Hematopoietic multipotent progenitor cell treated with erythropoietin and hydrocortisone succinate and interleukin-3 and kit ligand, for 4 days (in vitro differentiated cells): Measurements from ENCODE around the gene LRRC75A.
A peak's percentile ranks its signal among the peaks of the same experiment; 100 is the strongest.

Experiments used
- DNase-seq: peaks from one replicate; pipeline ENCODE4 v3.0.0-alpha.2; 2015

Gene LRRC75A

DNA sequence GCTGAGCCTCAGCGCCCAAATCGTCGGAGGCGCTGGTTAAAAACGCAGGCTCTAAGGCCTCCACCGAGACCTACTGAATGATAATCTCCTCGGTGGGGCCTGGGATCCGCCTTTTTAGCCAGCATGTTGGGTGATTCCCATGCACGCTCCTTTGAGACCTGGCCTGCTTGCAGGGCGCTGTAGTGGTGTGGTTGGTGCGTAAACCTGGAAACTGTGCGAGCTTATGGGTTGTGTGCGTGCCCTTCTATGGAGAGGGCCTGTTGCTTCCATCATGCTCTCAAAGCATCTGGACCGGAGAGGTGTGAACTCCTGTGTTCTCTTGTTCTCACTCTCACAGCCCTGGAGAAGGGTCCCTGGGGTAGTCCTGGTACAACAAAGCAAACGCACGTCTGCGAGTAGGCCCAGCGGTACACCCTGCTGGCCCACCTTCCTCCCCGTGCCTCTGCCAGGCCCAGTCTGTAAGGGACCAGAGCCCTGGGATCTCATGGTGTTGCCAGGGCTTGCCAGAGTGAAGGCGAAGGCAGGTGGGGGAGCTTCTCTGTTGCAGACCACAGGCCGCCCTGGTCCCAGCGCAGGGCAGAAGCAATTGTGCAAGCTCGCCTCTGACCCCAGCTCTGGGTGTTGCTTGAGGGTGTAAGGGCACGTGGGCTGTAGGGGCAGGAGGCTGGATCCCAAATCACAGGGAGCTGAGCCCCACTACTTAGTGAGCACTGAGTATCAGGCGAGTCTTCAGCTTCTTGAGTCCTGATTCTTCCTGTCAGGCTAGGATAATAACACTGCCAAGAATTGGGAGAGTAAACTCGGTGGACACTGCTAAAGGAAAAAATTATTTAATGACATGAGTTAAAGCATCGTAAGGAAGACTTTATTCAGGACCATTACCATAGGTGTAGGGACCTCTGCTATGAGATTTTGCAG is 879 bp upstream of the LRRC75A start:
- DNase-seq = no peak

DNA sequence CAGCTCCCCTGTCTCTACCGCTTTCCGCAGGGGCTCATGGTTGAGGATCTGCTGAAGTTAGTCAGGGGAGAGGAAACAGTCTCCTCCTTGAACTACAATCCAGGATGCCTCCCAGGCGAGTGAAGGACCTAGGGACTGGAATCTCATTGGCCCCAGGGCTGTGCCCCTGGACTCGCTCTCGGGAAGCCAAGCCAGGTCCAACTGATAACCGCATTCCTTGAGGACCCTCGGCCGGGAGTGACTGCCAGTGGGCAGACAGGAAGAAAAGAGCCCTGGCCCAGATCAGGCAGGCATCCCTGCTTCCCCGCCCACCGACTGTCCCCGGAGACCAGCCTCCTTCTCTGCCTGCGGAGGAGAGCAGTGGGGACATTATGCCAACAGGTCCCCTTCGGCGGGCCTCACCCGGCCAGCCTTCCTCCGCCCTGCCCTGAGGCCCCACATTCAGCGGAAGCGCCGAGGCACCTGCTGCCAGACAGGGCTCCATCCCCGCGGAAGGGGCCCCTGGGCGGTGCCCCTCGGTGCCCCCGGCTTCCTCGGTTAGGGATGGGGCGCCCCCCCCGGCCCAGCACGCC is 776 bp downstream of the LRRC75A start:
- DNase-seq = peak; percentile 41

DNA sequence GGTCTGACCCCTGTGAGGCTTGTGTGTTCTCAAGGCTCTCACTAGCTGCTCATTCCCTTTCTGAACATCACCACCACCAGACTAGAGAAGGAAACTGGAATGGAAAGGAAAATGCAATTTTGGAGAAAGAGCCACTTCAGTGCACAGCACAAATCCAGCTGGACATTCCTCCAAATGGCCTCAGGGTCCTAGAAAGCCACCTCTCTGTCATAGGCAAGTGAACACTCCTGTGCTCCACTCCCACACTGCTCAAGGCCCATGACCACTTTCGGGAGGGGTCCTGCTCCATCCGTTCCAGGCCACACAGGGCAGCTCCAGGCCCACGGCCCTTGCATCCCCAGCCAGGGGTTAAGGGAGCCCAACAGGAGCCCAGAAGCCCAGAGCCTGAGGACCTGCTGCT is 2.6 kb downstream of the LRRC75A start:
- no peak for DNase-seq

DNA sequence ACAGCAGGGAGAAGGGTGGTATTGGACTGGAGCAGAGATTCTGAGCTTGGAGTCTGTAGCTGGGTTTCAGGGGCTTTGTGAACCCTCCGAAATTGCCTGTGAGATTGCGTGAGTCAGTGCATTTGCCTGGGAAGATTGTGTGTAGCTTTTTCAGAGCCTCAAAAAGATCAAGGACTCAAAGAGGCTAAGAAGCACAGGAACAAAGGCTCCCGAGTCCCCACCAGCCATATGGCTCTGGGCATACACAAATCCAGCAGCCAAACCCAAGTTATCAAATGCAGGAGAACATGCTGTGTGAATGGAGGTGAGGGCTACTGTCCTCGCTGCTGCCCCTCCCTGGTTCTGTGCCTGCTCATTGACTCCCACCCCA is 3.0 kb downstream of the LRRC75A start:
- DNase-seq = no peak

DNA sequence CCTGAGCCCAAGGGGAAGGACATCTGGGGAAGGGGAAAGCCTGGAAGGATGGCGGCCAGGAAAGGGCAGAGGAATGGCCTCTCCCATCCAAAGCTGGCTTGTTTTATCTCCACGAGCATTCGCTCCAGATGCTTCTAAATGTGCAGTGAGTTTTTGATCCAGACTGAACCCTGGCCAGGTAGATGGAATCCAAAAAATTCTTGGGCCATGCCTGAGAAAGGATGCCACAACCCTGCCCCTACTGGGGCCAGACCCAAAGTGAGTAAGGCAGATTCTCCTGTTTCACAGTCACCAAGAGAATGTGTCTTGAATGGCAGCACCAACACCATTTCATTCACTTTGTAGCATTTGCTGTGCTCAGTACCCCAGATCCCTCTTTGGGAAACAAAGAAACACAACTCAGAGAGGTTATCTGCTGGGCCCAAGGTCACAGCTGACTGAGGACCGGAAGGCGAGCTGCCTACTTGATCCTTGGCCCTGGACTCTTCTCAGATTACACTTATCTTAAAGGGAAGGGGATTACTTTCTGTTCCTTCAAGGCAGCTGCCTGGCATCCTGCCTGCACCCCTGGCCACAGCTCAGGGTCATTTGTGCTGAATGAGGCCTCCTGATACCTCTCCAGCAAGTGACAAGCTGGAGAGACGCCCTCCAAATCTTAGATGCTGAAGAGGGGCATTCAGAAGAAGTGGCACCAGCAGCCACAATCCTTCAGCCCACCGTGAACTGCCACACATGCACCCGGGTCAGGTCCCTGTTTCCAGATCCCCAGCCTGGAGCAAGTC is 3.6 kb downstream of the LRRC75A start:
- DNase-seq = peak; percentile 41

DNA sequence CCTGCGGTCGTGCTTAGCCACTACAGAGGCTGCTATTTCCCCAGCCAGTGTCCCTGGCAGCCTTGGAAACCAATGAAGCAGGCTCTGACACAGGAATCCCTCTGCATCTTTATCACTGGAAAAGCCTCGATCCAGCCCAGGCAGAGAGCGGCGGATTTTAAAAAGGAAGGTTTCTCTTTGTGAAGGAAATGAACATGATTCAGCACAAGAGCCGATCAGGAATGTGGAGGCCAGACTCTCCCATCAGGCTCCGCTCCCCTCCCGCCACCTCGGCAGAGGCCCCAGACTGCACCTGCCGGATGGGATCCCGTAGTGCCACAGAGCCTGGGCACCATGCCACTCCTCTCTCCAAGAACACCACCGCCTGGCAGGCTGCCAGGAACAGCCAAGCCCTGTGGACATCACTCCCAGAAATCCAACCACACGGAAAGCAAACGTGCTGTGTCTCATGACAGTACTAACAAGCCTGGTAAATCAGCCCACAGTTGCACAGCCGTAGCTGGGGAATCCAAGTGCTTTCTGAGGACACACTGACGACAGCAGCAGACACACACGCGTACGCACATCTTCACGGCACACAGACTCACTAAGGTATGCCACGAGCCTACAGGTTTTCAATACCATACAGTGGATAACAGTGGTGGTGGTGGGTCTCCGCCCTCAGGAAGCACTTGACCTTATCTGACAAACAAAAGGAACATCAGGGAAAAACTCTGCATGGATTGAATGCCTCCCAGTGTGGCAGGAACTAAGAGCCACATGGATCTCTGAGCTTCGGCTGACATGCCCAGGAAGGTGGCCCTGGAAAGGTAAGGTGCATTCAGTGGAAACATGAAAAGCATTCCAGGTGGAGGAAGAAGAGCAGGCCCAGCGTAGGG is 5.4 kb downstream of the LRRC75A start:
- DNase-seq = no peak

DNA sequence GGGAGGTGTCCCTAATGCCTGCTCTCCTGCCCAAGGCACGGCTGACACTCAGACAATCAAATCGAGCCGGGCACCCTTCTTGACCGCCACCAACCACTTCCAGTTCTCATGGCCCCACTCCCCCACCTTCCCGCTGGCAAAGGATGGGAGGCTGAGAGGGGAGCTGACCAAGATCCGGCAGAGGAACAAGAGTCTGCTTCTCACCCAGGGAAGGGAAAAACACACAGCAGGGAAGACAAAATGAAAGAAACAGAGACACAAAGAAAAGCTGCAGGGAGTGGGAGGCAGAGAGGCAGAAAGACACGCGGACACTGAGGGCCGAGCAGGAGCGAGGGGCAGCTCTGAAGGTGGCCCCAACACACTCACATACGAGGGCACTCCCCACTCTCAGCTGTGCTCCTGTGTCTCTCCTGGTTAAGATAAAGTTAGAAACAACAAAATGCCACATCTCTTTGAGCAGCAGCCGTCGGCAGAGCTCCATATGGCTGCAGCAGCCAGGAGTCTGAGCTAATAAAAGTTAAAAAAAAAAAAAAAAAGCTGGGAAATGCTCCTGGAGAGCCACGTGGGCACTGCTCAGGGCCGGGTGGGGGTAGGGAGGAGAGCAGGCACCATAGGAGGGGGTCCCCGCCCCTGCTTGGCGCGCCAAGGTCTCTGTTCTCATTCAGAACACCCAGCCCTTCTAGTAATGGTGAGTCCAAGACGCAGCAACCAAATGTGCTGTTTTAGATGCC is 7.4 kb downstream of the LRRC75A start:
- DNase-seq = no peak

DNA sequence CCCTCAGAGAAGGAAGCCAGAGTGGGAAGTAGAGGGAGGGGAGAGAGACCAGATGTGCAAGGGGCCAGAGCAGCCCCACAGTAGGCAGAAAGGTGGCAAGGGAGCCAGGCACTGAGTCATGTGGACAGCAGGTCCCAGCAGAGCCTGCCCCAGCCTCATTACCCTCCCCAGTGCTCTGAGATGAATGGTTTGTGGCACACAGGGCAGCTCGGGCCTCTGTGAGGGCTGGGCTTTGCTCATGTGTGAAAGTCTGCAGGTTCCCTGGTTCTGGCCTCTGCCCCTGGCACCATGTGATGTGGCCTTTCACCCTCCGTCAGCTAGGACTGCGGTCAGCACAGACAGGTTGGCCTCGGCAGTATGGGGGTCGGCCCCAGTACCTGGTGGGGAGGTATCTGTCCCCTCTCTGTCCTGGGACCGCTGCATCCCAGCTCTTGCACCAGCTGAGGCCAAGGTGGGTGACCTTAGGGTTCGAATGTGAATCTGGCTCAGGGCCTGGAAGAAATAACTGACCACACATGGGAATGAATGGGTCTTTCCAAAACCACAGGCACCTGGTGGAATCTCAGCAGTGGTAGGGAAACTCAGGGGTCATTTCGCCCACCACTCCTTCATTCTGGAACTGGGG is 8.9 kb downstream of the LRRC75A start:
- no peak for DNase-seq

DNA sequence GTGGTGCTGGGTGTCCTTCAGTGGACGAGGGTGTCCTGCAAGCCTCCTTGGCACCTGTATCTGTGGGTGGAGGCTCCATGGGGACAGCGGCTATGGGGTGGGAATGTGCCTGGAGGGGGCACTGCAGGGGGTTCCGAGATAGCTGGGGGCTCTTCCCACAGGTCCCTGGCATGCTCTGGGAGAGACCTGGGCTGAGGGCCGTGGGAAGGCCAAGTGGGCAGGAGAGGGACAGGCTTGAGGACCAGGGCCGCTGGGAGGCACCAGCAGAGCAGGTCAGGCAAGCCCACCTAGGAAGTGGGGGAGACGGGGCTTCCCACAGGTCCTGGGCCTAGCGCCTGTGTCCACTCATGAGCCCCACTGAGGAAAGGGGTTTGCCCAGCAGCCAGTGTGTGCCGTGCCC is 9.7 kb downstream of the LRRC75A start:
- DNase-seq = no peak

DNA sequence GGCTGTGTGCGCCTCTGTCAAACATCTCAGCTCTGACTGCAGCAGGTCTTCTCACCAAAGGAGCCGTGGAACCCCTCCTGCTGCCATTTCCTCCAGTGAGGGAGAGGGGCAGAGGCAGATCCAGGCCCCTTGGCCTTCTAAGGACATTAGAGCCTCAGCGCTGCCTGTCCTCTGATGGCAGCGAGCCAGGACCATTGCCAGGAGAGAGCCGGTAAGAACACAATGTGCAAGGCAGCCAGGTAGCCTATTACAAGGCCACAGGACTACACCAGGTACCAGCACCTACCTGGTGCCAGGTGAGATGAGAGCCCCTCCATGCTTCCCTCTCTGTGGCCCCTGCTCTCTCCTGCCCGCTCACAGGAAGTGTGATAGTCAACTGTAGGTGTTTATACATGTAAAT is 11.0 kb downstream of the LRRC75A start:
- no peak for DNase-seq

DNA sequence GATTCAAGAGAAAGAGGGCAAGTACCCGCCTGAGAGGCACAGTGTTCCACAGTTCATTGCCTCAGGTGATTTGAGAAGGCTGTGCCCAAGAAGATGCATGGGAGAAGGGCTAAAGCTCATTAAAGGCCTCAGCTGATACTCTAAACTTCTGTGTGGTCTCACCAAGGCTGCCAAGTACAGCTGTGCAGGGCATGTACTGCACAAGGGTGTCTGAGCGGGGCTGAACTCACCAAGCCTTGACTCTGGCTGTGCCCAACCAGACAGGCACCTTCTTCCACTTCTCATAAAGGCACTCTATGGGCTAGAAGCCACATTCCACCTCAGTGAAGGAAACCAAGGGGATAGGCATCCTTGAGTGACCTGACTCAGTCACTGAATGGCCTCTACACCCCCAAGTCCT is 12.7 kb downstream of the LRRC75A start:
- DNase-seq = no peak

DNA sequence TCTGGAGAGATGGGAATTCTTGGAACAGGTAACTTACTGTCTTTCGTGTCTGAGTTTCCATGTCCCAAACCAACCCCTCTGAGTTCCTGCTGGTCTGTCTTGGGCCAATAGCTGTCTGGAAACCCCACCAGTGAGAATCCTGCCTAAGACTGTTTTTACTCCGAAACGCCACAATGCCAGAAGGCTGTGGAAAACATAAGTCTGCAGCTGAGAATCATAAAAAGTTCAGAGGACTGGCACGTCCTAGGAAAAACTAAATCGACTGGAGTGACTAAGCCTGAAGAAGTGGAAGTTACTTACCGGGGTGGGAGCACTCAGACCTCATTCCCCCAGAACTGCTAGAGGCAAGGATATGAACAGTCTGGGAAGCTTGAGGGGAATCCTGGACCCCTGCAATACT is 13.3 kb downstream of the LRRC75A start:
- DNase-seq = no peak

DNA sequence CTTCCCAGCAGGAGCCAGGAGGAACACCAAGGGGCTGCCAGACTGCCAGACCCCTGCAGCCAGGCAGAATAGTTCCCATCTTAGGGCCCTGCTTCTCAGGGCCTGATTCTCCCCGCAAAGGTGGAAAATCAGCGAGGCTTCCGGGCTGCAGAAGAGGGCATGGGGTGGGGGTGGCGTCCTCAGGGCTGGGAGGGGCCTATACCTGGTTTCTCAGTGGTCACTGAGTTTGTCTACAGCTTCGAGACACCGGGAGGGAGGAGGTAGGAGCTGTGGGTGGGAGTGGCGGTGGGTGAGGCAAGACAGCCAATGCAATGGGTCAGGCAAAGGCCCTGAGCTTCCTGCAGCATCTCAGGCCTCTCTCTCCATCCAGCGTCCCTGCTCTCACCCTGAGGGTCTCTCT is 14.3 kb downstream of the LRRC75A start:
- no peak for DNase-seq

DNA sequence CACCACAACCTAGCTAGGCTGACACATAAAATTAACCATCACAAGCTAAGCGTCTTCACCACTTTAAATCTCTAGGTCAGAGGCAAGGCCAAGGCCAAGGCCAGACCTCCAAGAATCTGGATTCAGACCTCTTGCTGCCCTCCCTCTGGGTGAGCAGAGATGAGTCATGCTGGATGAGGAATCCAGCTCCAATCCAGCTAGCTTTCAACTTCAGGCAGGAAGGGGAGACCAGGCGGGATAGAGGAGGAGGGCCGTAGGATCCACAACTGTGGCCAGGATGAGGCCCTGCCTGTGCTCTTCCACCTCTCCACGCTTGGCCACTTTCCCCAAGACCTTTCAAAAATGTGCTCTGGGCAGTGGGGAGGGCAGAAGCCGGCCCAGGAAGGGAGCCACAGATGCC is 14.7 kb downstream of the LRRC75A start:
- no peak for DNase-seq

DNA sequence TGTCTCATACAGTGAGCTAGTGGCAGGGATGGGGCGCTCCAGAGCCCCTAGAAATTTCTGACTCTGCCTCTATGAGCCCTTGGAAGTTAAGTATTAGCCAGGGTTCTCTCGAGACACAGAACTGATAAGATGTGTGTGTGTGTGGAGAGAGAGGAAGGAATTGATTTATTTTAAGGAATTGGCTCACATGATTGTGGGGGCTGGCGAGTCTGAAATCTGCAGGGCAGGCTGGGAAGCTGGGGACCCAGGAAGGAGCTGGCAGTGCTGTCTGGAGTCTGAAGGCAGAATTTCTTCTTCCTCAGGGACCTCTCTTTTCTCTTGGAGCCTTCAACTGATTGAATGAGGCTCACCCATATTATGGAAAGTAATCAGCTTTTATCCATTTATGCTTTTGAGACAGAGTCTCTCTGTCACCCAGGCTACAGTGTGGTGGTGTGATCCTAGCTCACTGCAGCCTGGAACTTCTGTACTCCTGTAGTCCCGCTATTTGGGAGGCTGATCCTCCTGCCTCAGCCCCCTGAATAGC is 16.8 kb downstream of the LRRC75A start:
- DNase-seq = no peak

DNA sequence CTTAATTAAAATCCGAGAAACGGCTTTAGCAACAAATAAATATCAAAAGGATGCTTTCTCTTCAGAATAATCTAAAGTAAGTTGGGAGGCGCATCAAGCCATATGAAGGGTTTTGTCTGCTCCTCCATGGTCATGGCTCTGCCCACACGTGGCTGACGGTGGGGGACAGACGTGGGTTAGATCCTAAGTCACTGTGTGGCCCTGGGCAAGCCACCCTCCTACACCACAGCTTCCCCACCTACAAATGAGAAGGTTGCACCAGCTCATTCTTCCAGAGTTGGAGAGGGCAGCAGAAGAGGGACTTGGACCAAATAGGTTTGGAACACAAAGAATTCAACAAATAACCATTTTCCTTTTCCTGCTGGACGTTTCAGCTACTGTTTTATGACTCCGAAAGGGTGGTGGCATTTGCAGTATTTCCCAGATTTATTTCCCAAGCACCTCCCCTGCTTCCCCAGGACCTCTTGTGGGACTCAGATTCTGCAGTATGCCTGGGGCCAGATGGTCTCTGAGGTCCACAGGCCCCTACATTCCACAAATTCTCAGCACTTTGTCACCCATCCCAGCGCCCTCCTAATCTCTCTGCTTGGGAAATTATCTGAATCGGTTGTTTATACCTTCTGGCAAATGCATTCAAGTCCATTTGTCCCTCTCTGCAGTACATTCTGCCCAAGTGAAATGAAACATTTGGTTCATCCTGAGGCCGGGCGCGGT is 17.8 kb downstream of the LRRC75A start:
- no peak for DNase-seq

DNA sequence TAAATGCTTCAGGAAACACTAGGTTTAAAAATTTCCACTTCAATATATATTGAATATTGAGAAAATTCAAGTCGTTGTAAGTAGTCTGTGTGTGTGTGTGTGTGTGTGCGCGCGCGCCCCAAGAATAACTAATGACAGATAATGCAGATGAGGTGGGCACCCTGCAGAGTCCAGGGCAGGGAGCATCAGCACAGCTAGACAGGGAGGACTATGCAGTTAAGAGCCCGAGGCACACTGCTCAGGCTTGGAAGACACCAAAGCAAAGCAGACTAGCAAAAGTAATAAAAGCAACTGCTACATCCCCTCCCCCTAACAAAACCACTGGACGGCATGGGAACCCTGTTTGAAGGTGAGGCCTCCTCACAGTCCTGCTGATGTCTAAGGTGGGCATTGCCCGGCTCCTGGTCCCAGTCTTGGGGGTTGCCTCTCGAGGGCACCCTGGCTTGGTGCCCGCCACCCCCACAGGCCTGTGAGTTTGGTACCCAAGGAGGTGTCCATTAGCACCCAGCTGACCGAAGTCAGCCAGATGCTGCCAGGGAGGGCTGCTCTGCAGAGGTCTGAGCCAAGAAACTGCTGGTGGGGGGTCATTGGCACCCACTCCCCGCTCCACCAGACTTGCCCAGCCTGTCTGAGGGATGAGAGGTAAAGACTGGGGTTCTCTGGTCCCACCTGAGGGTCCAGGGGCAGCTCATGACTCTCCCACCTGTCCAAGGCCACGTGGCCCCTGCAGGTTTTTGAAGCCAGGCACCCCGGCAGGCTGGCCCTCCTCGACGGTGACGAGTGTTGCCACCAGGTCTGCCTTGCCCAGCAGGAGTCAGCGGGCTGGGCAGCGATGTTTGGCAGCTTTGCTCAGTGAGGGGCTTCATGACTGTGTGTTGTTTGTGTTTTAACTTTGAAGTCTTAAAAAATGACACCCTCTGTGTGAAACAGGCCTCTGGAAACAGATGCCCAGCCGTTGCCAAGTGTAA is 18.7 kb downstream of the LRRC75A start:
- no peak for DNase-seq

DNA sequence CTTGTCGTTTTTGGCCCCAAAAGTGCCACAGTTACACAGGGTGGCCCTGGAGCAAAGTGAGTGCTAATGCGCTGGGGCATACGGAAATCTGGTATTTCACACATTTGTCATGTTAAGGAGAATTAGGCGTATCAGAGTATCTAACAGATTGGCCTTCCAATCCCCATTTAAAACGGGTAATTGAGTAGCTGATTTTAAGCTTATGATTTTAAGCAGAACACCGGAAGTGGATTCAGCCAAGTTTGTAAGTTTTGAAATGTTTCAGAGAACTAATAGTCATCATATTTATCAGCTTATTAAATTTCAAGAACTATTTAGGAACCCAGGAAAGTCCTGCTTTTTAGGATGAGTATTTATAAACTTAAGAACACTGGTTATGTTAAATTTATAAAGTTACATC is 19.5 kb downstream of the LRRC75A start:
- no peak for DNase-seq

DNA sequence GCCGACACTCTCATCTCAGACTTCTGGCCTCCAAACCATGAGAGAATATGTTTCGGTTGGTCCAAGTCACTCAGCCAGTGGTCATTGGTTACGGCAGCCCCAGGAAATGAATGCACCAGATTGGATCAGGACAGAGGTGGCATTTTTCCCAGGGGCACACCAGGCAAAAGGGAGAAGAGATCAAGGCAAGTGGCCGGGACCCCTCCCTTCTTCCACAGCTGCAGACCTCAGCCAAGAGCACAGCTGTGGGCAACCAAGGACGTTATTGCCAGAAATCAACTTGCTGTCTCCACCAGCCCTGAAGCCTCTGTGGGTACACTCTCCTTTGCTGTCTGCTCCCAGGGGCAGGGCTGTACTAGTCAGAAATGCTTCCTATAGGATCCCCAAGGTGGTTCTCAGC is 20.7 kb downstream of the LRRC75A start:
- no peak for DNase-seq

DNA sequence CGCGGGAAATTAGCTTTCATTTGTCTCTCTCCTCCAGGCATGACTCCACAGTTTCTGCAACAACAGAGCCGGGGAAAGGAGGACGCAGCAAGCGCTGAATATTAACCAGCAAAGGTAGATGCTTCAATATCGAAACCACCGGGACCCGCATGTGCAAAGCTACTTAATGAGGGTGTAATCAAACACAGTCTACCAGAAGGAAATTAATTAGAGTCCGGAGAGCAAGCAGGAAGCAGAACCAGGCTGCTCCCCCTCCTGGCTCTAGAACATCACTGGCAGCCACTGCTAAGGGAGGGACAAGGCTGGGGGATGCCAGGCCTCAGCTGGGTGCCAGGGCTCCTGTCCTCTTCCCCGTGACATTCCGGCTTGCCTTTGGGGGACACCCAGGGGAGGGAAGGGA is 21.7 kb downstream of the LRRC75A start:
- no peak for DNase-seq
